Adrenal gland (tissue), 5 donors: ENCODE measurements around the gene CACNG1.

Experiments used
- CTCF ChIP-seq, 6 experiments: fragments of 450-650 bp in 4 of 6; fragments of 200-600 bp in 2 of 6; sonication (generic) in 1 of 6; IDR thresholded peaks; 1 replicate in 5 of 6; 2 replicates in 1 of 6; pipeline versions ENCODE4 v1.5.1 to v1.8.0; 2016 to 2021; ENCODE audit warnings: antibody characterized with exemption in 6 of 6, mild to moderate bottlenecking in 2 of 6, moderate library complexity in 1 of 6
- POLR2A ChIP-seq, 2 donors: fragments of 450-650 bp; IDR thresholded peaks; one replicate each; pipeline ENCODE4 v1.6.1; 2017; ENCODE audit warnings: antibody characterized with exemption in 2 of 2, mild to moderate bottlenecking in 2 of 2, moderate library complexity in 1 of 2
- donor health status: DM: no; HTN: no; CAD: no.

GRCh38 chr17:67049025-67049739 is 4.8 kb downstream of the CACNG1 start:
- no peak for TF ChIP-seq CTCF (IDR thresholded peaks at IDR 0.05)
- no peak for TF ChIP-seq POLR2A (IDR thresholded peaks at IDR 0.05)
